SK-N-SH (cell line): Measurements from ENCODE around the gene C20orf141. TPM values are rescaled to one million over a fixed set of nuclear protein-coding genes. Genes with fewer than 3 reads are reported as not detected.

ENCODE experiments used
- CTCF ChIA-PET: fragments of 300-600, 350-600 bp; formaldehyde crosslinking; extraction: SDS; loops from one replicate; lab custom pipeline; 2021; lab: Yijun Ruan, JAX
- POLR2A ChIA-PET: fragments of 350-600 bp; sonication (Branson Sonifier 250); formaldehyde crosslinking; extraction: SDS; loops from one replicate; lab custom pipeline; 2020; ENCODE audit warnings: antibody characterized with exemption, inconsistent platforms; lab: Yijun Ruan, JAX
- DNase-seq: peaks from one replicate; pipeline ENCODE4 v3.0.0; 2012
- H2AFZ ChIP-seq: fragments of 200-600 bp; sonication (generic); 2 replicates; pipeline ENCODE4 v1.8.1; 2016; ENCODE audit warnings: antibody characterized with exemption, mild to moderate bottlenecking, low read depth
- H3F3A ChIP-seq: fragments of 200-600 bp; sonication (generic); replicated peaks from 2 replicates; pipeline ENCODE3; 2016; ENCODE audit warnings: antibody characterized with exemption, mild to moderate bottlenecking; ENCODE audit not compliant: insufficient read depth
- H3K27ac ChIP-seq, 2 experiments: fragments of 200-500 bp in 1 of 2; fragments of 200-600 bp in 1 of 2; sonication (Bioruptor generic) in 1 of 2; sonication (generic), shearing (Covaris generic) in 1 of 2; 2 replicates each; pipeline versions ENCODE4 v1.5.1 to v1.6.1; 2014 to 2016; ENCODE audit warnings: low read depth in 2 of 2, inconsistent platforms in 1 of 2, low read length in 1 of 2, mild to moderate bottlenecking in 1 of 2, mixed read lengths in 1 of 2
- H3K27me3 ChIP-seq: fragments of 200-600 bp; sonication (generic), shearing (Covaris generic); 2 replicates; pipeline ENCODE4 v1.6.1; 2016; ENCODE audit warnings: mixed run types; ENCODE audit not compliant: insufficient read depth
- H3K36me3 ChIP-seq, 2 experiments: fragments of 200-500 bp in 1 of 2; fragments of 200-600 bp in 1 of 2; sonication (Bioruptor generic) in 1 of 2; sonication (generic) in 1 of 2; replicated peaks in 1 of 2; 2 replicates each; pipeline versions ENCODE3 to v1.5.1; 2014 to 2016; ENCODE audit warnings: low read length in 1 of 2, mild to moderate bottlenecking in 1 of 2; ENCODE audit not compliant: insufficient read depth in 2 of 2, control insufficient read depth in 1 of 2
- H3K4me1 ChIP-seq, 2 experiments: fragments of 200-500 bp in 1 of 2; fragments of 200-600 bp in 1 of 2; sonication (Bioruptor generic) in 1 of 2; sonication (generic), shearing (Covaris generic) in 1 of 2; 2 replicates each; pipeline versions ENCODE4 v1.5.1 to v1.6.1; 2014 to 2016; ENCODE audit warnings: low read depth in 1 of 2, low read length in 1 of 2, mixed run types in 1 of 2; ENCODE audit not compliant: insufficient read depth in 2 of 2, control insufficient read depth in 1 of 2
- H3K4me2 ChIP-seq: fragments of 200-600 bp; sonication (generic), shearing (Covaris generic); 2 replicates; pipeline ENCODE4 v1.6.1; 2017; ENCODE audit warnings: mixed run types
- H3K4me3 ChIP-seq, 2 experiments: fragments of 200-500 bp in 1 of 2; fragments of 200-600 bp in 1 of 2; sonication (Bioruptor generic) in 1 of 2; sonication (generic), shearing (Covaris generic) in 1 of 2; 2 replicates each; pipeline versions ENCODE4 v1.5.1 to v1.8.1; 2014 to 2016; ENCODE audit warnings: low read depth in 2 of 2, inconsistent platforms in 1 of 2, low read length in 1 of 2, mild to moderate bottlenecking in 1 of 2, mixed read lengths in 1 of 2, moderate library complexity in 1 of 2
- H3K79me2 ChIP-seq: fragments of 200-600 bp; sonication (generic); 2 replicates; pipeline ENCODE4 v1.8.1; 2017; ENCODE audit warnings: mild to moderate bottlenecking; ENCODE audit not compliant: insufficient read depth
- H3K9ac ChIP-seq: fragments of 200-600 bp; sonication (generic); 2 replicates; pipeline ENCODE4 v1.6.1; 2017; ENCODE audit warnings: mixed run types
- H3K9me2 ChIP-seq: fragments of 200-600 bp; sonication (generic); 2 replicates; pipeline ENCODE4 v1.6.1; 2017; ENCODE audit warnings: mixed run types
- H3K9me3 ChIP-seq: fragments of 200-600 bp; sonication (generic); 2 replicates; pipeline ENCODE4 v1.6.1; 2017; ENCODE audit warnings: mixed run types, mild to moderate bottlenecking, moderate library complexity
- H4K20me1 ChIP-seq: fragments of 200-600 bp; sonication (generic); 2 replicates; pipeline ENCODE4 v1.6.1; 2017; ENCODE audit warnings: mild to moderate bottlenecking, mixed run types; ENCODE audit not compliant: insufficient read depth
- CHD2 ChIP-seq: fragments of 150-350 bp; IDR thresholded peaks from 2 replicates; pipeline ENCODE4 v1.6.1; 2018; ENCODE audit warnings: low read length; ENCODE audit not compliant: partially characterized antibody
- ELF1 ChIP-seq: IDR thresholded peaks from 2 replicates; pipeline ENCODE4 v1.4.0; 2012
- FOSL2 ChIP-seq: IDR thresholded peaks from 2 replicates; pipeline ENCODE4 v1.4.0; 2012; ENCODE audit warnings: low read depth, mild to moderate bottlenecking, moderate library complexity, borderline replicate concordance
- FOXM1 ChIP-seq: IDR thresholded peaks from 2 replicates; pipeline ENCODE4 v1.4.0; 2012; ENCODE audit warnings: low read depth, mild to moderate bottlenecking
- JUND ChIP-seq: IDR thresholded peaks from 2 replicates; pipeline ENCODE4 v1.4.0; 2012
- MAX ChIP-seq: IDR thresholded peaks from 2 replicates; pipeline ENCODE4 v1.4.0; 2012; ENCODE audit warnings: low read depth
- NFIC ChIP-seq: IDR thresholded peaks from 2 replicates; pipeline ENCODE4 v1.4.0; 2012; ENCODE audit warnings: borderline replicate concordance
- POLR2AphosphoS5 ChIP-seq: IDR thresholded peaks from 2 replicates; pipeline ENCODE4 v1.6.1; 2012; ENCODE audit warnings: low read depth, low read length
- RAD21 ChIP-seq: IDR thresholded peaks from 2 replicates; pipeline ENCODE4 v1.6.1; 2012; ENCODE audit warnings: mild to moderate bottlenecking, low read length
- RCOR1 ChIP-seq: fragments of 150-350 bp; IDR thresholded peaks from 2 replicates; pipeline ENCODE4 v1.6.1; 2017; ENCODE audit warnings: antibody characterized with exemption, low read length
- RXRA ChIP-seq: IDR thresholded peaks from 2 replicates; pipeline ENCODE4 v1.4.0; 2012; ENCODE audit warnings: low read depth, mild to moderate bottlenecking, borderline replicate concordance
- USF2 ChIP-seq: fragments of 150-350 bp; IDR thresholded peaks from 2 replicates; pipeline ENCODE4 v1.6.1; 2017; ENCODE audit warnings: antibody characterized with exemption, low read length, low read depth, borderline replicate concordance
- WGBS: methylation state at CpG from one replicate; pipeline ENCODE4 v1.1.6; 2017; ENCODE audit warnings: low lambda C conversion rate; 5-methylcytosine and 5-hydroxymethylcytosine counted together
- polyA plus RNA-seq, 3 experiments: library from polyadenylated mRNA; depleted of rRNA; stranded (reverse); fragments of >200 nt; gene quantifications; 2 replicates each; pipeline ENCODE4 v1.2.3, GENCODE V29; 2012
- TF ChIP-seq, protein P1 (sequence below): fragments of 200-600 bp; sonication (generic); IDR thresholded peaks from 2 replicates; pipeline ENCODE4 v1.6.1; 2017; ENCODE audit warnings: antibody characterized with exemption, mild to moderate bottlenecking, moderate library complexity
- TF ChIP-seq, protein P2 (sequence below): IDR thresholded peaks from 2 replicates; pipeline ENCODE4 v1.6.1; 2012; ENCODE audit warnings: mild to moderate bottlenecking, low read depth, low read length, moderate library complexity

The C20orf141 gene
- polyA plus RNA-seq, 1 of the 3 experiments (the other 2 are of a cell fraction): 1.2 TPM

GRCh38 chr20:2817891-2818595 is 3.3 kb downstream of the C20orf141 start:
- TF ChIP-seq ELF1 (no peak), RCOR1 (no peak), NFIC (no peak), USF2 (no peak), CHD2 (no peak), POLR2AphosphoS5 (no peak), FOSL2 (no peak), FOXM1 (no peak), RAD21 (no peak), RXRA (no peak), JUND (no peak), MAX (no peak)
- TF ChIP-seq, protein P1, sequence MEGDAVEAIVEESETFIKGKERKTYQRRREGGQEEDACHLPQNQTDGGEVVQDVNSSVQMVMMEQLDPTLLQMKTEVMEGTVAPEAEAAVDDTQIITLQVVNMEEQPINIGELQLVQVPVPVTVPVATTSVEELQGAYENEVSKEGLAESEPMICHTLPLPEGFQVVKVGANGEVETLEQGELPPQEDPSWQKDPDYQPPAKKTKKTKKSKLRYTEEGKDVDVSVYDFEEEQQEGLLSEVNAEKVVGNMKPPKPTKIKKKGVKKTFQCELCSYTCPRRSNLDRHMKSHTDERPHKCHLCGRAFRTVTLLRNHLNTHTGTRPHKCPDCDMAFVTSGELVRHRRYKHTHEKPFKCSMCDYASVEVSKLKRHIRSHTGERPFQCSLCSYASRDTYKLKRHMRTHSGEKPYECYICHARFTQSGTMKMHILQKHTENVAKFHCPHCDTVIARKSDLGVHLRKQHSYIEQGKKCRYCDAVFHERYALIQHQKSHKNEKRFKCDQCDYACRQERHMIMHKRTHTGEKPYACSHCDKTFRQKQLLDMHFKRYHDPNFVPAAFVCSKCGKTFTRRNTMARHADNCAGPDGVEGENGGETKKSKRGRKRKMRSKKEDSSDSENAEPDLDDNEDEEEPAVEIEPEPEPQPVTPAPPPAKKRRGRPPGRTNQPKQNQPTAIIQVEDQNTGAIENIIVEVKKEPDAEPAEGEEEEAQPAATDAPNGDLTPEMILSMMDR: no peak
- TF ChIP-seq, protein P2, sequence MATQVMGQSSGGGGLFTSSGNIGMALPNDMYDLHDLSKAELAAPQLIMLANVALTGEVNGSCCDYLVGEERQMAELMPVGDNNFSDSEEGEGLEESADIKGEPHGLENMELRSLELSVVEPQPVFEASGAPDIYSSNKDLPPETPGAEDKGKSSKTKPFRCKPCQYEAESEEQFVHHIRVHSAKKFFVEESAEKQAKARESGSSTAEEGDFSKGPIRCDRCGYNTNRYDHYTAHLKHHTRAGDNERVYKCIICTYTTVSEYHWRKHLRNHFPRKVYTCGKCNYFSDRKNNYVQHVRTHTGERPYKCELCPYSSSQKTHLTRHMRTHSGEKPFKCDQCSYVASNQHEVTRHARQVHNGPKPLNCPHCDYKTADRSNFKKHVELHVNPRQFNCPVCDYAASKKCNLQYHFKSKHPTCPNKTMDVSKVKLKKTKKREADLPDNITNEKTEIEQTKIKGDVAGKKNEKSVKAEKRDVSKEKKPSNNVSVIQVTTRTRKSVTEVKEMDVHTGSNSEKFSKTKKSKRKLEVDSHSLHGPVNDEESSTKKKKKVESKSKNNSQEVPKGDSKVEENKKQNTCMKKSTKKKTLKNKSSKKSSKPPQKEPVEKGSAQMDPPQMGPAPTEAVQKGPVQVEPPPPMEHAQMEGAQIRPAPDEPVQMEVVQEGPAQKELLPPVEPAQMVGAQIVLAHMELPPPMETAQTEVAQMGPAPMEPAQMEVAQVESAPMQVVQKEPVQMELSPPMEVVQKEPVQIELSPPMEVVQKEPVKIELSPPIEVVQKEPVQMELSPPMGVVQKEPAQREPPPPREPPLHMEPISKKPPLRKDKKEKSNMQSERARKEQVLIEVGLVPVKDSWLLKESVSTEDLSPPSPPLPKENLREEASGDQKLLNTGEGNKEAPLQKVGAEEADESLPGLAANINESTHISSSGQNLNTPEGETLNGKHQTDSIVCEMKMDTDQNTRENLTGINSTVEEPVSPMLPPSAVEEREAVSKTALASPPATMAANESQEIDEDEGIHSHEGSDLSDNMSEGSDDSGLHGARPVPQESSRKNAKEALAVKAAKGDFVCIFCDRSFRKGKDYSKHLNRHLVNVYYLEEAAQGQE: no peak
- Histone ChIP-seq H3F3A (peaks cover 13% of the 10 kb centered on the region), H3K9ac (no peak overlapping the region), H3K27ac (no peak overlapping the region), H3K4me3 (no peak overlapping the region), H3K9me3 (no peaks in the 10 kb centered on the region), H3K4me1 (peaks cover 14 to 18% of the 10 kb centered on the region in 2 experiments; a peak in 2 of 4 replicates), H4K20me1 (no peaks in the 10 kb centered on the region), H3K4me2 (no peak overlapping the region), H3K27me3 (no peaks in the 10 kb centered on the region), H3K9me2 (no peaks in the 10 kb centered on the region), H2AFZ (no peak overlapping the region), H3K36me3 (no peaks in the 10 kb centered on the region), H3K79me2 (no peaks in the 10 kb centered on the region)
- DNase-seq: peak; percentile 9
- WGBS: 92% methylated on average over 7 of the region's 7 CpGs
- CTCF ChIA-PET: no interaction called here
- POLR2A ChIA-PET: no interaction called here
